Dendritic cell treated with granulocyte-macrophage colony-stimulating factor and Interleukin-4, amounts not matched to agents 40 ng/mL and 50 ng/mL, for 4 days (primary cell): ENCODE measurements around the gene CABLES1.

Experiments
- H3K27ac Mint-ChIP-seq: one replicate; pipeline ENCODE4 v1.8.0; 2022; ENCODE audit warnings: mild to moderate bottlenecking, mixed read lengths
- H3K27me3 Mint-ChIP-seq: one replicate; pipeline ENCODE4 v1.8.0; 2022; ENCODE audit warnings: mild to moderate bottlenecking, mixed read lengths
- H3K36me3 Mint-ChIP-seq: one replicate; pipeline ENCODE4 v1.8.0; 2022; ENCODE audit warnings: low read depth, mixed read lengths
- H3K4me1 Mint-ChIP-seq: one replicate; pipeline ENCODE4 v1.8.0; 2022; ENCODE audit warnings: low read depth, mixed read lengths
- H3K4me3 Mint-ChIP-seq: one replicate; pipeline ENCODE4 v1.8.0; 2022; ENCODE audit warnings: mild to moderate bottlenecking, moderate library complexity, mixed read lengths
- H3K9me3 Mint-ChIP-seq: one replicate; pipeline ENCODE4 v1.8.0; 2022; ENCODE audit warnings: mixed read lengths
- intact Hi-C: fragments of 100-400 bp; cut with micrococcal nuclease; formaldehyde crosslinking; loops from one replicate; pipeline ENCODE4 v1.15.0; 2022

CABLES1 gene

DNA sequence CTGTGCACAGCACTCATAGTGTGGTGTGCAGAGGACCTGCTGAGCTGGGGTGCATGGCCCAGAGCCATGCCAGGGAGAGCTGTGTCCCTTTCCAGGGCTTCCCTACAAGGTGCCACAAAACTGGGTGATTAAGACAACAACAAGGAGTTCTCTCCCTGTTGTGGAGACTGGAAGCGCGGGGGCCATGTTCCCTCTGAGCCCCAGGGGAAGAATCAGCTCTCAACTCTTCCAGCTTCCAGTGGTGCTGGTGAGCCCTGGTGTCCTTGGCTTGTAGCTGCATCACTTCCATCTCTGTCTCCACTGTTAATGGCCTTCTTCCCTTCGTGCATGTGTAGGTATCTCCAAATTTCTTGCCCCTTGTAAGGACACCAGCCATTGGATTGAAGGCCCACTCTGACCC is 73.3 kb downstream of the CABLES1 start:
- Mint-ChIP-seq H3K4me1 (peaks cover 10% of the 10 kb centered on the region), H3K4me3 (no peak overlapping the region), H3K36me3 (no peaks in the 10 kb centered on the region), H3K27me3 (peaks cover 2% of the 10 kb centered on the region), H3K9me3 (peaks cover 8% of the 10 kb centered on the region), H3K27ac (no peak overlapping the region)
- intact Hi-C loops: no loop called here

DNA sequence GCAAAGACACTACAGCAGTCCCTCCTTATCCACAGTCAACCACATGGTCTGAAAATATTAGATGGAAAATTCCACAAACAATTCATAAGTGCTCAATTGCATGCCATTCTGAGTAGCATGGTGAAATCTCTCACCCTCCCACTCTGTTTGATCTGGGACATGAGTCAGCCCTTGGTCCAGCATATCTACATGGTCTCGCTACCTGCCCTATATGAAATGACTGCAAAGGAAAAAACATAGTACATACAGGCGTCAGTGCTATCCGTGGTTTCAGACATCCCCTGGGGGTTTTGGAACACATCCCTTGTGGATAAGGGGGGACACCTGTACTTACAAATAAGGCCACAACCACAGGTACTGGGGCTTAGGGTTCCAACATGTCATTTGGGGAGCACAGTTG is 73.7 kb downstream of the CABLES1 start:
- intact Hi-C loops: no loop called here
- Mint-ChIP-seq H3K27ac (no peak overlapping the region), H3K36me3 (no peaks in the 10 kb centered on the region), H3K4me3 (no peak overlapping the region), H3K4me1 (peaks cover 5% of the 10 kb centered on the region), H3K9me3 (peaks cover 8% of the 10 kb centered on the region), H3K27me3 (peaks cover 2% of the 10 kb centered on the region)

DNA sequence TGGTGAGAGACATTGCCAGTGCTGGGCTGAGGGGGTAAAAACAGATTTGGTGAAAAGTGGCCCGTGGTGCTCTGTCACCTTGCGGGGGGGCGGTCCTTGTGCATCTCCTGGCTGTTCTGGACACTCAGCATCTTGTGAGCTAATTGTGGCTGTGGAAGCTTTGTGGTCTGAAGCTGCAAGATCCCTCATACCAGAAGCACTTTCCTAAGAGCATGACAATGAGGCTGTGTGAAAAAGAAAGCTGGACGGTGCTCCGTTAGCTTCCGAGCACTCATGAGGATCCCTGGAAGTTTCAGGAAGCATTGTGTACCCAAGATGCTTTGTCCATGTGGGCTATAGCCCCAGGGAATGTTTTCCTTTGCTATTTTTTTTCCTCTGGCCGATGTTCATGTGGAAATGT is 74.5 kb downstream of the CABLES1 start:
- H3K4me3 Mint-ChIP-seq: no peak overlapping the region
- H3K27me3 Mint-ChIP-seq: no peaks in the 10 kb centered on the region
- no peak overlapping the region for H3K27ac Mint-ChIP-seq
- no peaks in the 10 kb centered on the region for H3K36me3 Mint-ChIP-seq
- peaks cover 8% of the 10 kb centered on the region for H3K9me3 Mint-ChIP-seq
- peaks cover 5% of the 10 kb centered on the region for H3K4me1 Mint-ChIP-seq
- intact Hi-C loops: no loop called here

DNA sequence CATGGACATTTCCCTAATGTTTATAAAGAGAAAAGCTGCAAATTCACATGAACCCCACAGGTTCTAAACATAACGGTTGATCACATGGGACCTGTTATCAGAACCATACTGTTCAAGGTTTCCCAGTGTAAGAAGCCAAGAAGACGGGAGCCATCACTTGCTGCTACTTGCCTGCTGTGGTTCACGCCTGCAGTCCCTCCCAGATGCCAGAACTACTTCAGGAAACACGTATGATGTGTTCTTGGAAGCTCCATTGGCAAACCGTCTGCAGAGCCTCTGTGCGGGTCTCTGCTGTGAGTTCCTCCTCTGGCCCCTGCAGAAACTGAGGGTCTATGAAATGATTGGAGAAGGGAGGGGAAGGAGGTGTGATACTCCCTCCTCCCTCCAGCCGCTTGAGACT is 75.2 kb downstream of the CABLES1 start:
- H3K36me3 Mint-ChIP-seq: no peaks in the 10 kb centered on the region
- no peak overlapping the region for H3K4me3 Mint-ChIP-seq
- H3K27me3 Mint-ChIP-seq: no peaks in the 10 kb centered on the region
- H3K4me1 Mint-ChIP-seq: peaks cover 5% of the 10 kb centered on the region
- H3K27ac Mint-ChIP-seq: no peak overlapping the region
- peaks cover 8% of the 10 kb centered on the region for H3K9me3 Mint-ChIP-seq
- intact Hi-C loops: no loop called here

DNA sequence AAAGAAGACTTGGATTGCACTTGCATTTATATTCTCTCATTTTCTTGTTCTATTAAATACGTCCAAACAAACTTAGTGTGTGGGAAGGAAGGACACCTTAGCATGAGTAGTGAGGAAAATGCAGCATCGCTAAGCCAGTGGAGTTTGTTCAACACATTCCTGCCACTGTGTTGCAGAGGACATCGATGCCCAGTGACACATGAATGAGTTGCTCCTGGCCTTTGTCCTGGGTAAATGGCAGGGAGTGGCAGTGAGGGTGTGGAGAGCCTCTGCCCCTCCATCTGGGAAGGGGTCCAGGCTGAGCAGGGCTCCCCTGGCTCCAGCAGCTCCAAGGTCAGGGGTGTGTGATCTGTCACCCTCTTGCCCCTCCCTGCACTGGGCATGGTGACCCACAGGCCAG is 75.9 kb downstream of the CABLES1 start:
- Mint-ChIP-seq H3K36me3 (no peaks in the 10 kb centered on the region), H3K4me1 (peaks cover 5% of the 10 kb centered on the region), H3K4me3 (no peak overlapping the region), H3K9me3 (peaks cover 8% of the 10 kb centered on the region), H3K27ac (no peak overlapping the region), H3K27me3 (no peaks in the 10 kb centered on the region)
- intact Hi-C loops: no loop called here

DNA sequence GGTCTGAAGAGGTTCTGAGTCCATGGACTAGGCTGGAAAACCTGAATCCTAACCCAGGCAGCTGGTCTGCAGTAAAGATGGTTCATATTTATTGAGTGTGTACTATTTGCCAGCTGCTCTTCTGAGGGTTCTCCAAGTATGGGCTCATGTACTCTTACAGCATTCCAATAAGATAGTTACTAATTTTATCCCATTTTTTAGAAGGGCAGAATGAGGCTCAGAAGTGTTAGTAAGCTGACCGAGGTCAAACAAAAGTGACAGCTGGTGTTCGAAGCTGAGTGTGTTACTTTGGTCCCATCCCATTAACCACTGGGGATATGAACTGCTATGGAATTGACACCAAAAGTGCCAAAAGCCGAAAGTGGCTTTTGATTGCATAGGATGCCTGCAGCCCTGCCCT is 76.9 kb downstream of the CABLES1 start:
- Mint-ChIP-seq H3K36me3 (no peaks in the 10 kb centered on the region), H3K27me3 (no peaks in the 10 kb centered on the region), H3K9me3 (peaks cover 8% of the 10 kb centered on the region), H3K27ac (no peak overlapping the region), H3K4me1 (peaks cover 5% of the 10 kb centered on the region), H3K4me3 (no peak overlapping the region)
- intact Hi-C loops: no loop called here

DNA sequence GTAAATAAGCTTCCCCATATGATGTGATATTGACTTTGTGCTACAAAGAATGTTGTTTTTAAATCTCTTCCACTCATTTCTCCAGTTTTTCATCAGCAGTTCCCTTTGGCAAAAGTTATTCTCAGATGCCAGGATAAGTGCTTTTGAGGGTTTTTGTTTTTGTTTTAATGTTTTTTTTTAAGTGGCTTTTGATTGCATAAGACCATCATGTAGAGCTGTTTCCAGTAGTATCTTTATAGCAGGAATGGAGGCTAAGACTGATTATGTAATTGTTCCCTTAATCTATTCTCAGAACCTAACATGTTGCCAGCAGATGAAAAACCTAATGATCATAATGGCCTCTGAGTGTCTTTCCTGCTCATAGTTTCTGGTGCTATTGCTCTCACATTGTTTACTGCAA is 77.9 kb downstream of the CABLES1 start:
- Mint-ChIP-seq H3K4me1 (peaks cover 5% of the 10 kb centered on the region), H3K36me3 (no peaks in the 10 kb centered on the region), H3K4me3 (no peak overlapping the region), H3K27ac (no peak overlapping the region), H3K27me3 (no peaks in the 10 kb centered on the region), H3K9me3 (peaks cover 8% of the 10 kb centered on the region)
- intact Hi-C loops: no loop called here

DNA sequence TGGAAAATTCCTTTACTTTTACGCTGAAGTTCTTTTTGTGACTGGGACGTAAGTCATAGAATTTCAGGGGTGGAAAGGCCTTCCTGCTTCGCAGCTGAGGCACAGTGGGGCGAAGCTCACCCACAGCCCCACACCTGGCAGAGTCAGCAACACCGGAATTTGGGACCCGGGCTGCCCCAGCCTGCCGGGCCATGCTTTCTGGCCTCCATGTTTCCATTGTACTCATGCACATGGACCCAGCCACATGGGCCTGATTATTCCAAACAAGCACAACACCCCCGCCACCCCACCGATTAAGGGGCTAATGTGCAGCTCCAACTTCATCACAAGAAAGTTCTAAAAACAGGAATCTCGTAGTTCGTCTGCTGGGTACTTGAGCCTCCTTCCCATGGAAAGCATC is 82.5 kb downstream of the CABLES1 start:
- H3K9me3 Mint-ChIP-seq: no peaks in the 10 kb centered on the region

DNA sequence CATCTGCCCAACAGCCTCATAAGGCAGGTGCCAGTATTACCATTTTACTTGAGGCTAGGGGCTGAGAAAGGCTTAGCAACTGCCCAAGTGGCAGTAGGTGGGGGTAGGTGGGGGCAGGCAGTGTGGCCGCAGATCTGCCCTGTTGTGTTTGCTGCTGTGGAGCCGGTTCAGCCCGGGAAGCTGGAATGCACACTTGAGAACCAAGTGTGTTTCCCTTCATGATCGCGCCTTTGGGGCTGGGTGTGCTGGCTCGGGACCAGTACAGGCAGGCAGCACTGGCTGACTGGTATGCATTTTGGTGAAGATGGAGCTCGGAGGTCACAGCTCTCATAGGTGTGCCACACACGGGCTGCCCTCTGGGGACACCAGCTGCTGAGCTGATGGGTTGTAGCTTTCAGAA is 85.1 kb downstream of the CABLES1 start:
- Mint-ChIP-seq H3K9me3 (no peaks in the 10 kb centered on the region), H3K36me3 (no peaks in the 10 kb centered on the region), H3K27ac (no peak overlapping the region), H3K27me3 (peaks cover 6% of the 10 kb centered on the region), H3K4me1 (peaks cover 7% of the 10 kb centered on the region), H3K4me3 (no peak overlapping the region)
- intact Hi-C loops: no loop called here

More for the DNA sequence above, 82.5 kb downstream of the CABLES1 start:
- intact Hi-C loops: no loop called here
- H3K4me3 Mint-ChIP-seq: no peak overlapping the region
- peaks cover under 1% of the 10 kb centered on the region for H3K27me3 Mint-ChIP-seq
- H3K4me1 Mint-ChIP-seq: peaks cover 1% of the 10 kb centered on the region
- no peaks in the 10 kb centered on the region for H3K36me3 Mint-ChIP-seq
- no peak overlapping the region for H3K27ac Mint-ChIP-seq

DNA sequence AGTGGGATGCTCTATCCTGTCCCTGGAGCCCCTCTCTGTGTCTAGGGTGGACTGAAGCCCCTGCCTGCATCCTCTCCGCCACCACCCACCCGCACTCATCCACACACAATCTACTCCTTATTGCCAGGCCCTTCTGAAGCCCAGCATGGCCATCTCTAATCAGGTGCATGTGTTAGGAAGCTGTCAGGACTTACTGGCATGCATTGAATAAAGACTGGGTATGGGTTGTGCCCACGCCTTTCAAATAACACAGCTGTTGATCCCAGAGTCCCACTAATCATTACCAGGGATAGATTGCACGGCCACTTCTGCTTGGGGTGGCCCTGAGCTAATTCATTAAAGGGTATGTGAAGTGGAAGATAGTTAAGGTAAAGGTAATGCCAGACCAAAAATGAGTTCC is 88.4 kb downstream of the CABLES1 start:
- intact Hi-C loops: no loop called here
- Mint-ChIP-seq H3K27me3 (peaks cover 8% of the 10 kb centered on the region), H3K4me3 (no peak overlapping the region), H3K36me3 (no peaks in the 10 kb centered on the region), H3K27ac (no peak overlapping the region), H3K4me1 (peaks cover 32% of the 10 kb centered on the region), H3K9me3 (no peaks in the 10 kb centered on the region)

DNA sequence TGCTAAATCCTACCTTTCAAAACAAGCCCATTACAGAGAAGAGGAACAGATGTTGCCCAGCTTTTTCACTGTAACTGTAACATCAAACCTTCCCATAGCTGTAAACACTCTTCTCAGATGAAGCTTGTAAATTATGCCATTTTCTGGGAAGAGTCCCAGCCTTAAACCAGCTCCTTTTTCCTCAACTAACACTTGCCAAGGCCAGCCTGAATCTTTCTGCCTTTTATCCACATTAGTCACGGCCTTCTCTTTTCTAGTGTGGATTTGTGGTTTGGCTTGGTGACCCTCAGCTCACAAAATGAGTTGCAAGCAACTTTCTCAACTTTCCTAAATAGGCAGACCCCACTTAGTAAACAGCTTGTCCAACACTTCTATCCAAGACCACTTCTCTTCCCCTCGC is 90.2 kb downstream of the CABLES1 start:
- H3K27ac Mint-ChIP-seq: no peak overlapping the region
- H3K9me3 Mint-ChIP-seq: no peaks in the 10 kb centered on the region
- no peaks in the 10 kb centered on the region for H3K36me3 Mint-ChIP-seq
- peaks cover 8% of the 10 kb centered on the region for H3K27me3 Mint-ChIP-seq
- H3K4me3 Mint-ChIP-seq: no peak overlapping the region
- intact Hi-C loops: no loop called here
- peaks cover 33% of the 10 kb centered on the region for H3K4me1 Mint-ChIP-seq

DNA sequence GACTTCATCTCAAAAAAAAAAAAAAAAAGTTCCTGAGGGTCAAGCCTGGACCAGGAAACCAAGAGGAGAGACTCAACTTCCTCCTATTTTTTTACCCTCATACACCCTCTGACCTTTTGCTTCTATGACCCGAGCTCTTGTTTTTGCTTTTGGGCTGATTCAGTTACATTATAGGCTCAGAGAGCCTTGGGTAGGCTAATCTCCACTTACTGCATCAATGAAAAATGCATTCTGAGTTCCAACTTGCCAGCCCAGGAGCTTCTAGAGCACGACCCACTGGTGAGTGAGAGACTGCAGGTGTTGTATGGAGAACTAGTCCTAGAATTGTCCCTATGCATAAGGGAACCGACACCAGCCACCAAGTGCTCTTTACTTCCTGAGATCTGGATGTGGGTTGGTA is 91.1 kb downstream of the CABLES1 start:
- no peak overlapping the region for H3K27ac Mint-ChIP-seq
- no peaks in the 10 kb centered on the region for H3K9me3 Mint-ChIP-seq
- H3K4me3 Mint-ChIP-seq: no peak overlapping the region
- H3K36me3 Mint-ChIP-seq: no peaks in the 10 kb centered on the region
- H3K4me1 Mint-ChIP-seq: peaks cover 39% of the 10 kb centered on the region
- intact Hi-C loops: no loop called here
- H3K27me3 Mint-ChIP-seq: peaks cover 8% of the 10 kb centered on the region

DNA sequence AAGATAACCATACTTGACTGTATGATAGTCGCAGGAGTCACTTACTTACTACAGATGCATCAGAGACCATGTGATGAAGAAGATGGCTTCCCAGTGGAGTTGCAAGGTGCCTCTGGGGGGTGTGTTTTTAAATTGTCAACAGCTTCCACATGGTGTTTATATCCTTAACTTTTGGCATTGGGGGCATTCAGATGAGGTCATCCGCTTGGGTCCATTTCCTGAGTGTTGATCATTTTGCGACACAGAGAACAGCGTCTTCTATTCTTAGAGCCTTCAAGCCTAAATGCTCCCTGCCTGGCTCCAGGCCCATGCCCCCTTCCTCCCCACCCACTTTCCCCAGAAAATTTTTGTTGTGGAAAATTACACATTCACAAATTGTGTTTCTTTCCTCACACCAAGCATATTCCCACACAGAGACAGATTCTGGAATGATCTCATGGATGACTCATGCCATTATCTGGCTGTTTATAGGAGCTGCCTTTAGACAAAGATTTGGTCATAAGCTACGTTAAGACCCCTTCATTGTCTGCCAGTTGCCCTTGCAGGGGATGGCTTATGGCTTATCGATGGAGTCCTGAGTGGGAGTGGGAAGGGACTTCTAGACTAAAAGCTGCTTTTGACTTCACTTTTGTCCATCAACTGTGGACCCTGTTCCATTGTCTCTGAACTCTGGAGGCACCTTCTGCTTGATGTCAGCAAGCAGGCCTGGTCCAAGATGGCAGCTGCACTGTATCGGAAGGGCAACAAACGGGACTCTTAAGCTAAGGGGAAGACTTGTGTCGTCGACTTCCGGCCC is 91.8 kb downstream of the CABLES1 start:
- Mint-ChIP-seq H3K27ac (no peak overlapping the region), H3K9me3 (no peaks in the 10 kb centered on the region), H3K27me3 (peaks cover 8% of the 10 kb centered on the region), H3K4me3 (no peak overlapping the region), H3K4me1 (peaks cover 45% of the 10 kb centered on the region), H3K36me3 (no peaks in the 10 kb centered on the region)
- intact Hi-C loops: no loop called here

DNA sequence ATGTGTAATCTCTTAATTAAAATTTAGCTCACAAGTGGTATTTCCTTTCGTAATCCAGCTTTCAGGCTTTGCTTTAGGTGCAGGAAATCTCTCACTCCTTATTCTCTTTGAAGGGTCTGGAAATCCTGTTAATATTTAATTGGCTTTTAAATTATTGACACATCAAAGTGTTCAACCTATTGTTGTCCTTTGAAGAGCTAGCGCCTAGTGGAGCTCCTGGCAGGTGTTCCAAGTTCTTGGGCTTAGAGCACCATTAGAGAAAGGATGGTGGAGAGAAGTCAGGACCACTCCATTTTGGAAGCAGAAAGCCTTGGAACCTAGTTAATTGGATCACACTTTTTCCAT is 92.4 kb downstream of the CABLES1 start:
- Mint-ChIP-seq H3K27ac (no peak overlapping the region), H3K4me1 (peaks cover 50% of the 10 kb centered on the region), H3K27me3 (peaks cover 12% of the 10 kb centered on the region), H3K9me3 (no peaks in the 10 kb centered on the region), H3K36me3 (no peaks in the 10 kb centered on the region), H3K4me3 (no peak overlapping the region)
- intact Hi-C loops: no loop called here
